LNCaP clone FGC (cell line): Measurements from ENCODE around the gene FUT6.
"Not testable (repeated sequence)": the region's sequence is repeated elsewhere in the genome, so short reads cannot be mapped to it uniquely, and the experiment has no call there.

Experiments used
- DNase-seq: peaks from one replicate; pipeline ENCODE4 v3.0.0-alpha.2; 2011; ENCODE audit warnings: low read depth
- H3K4me3 ChIP-seq: 2 replicates; pipeline ENCODE4 v1.5.1; 2011; ENCODE audit warnings: mild to moderate bottlenecking, low read depth, low read length, control low read depth
- CTCF ChIP-seq: IDR thresholded peaks from 2 replicates; pipeline ENCODE4 v1.5.1; 2012; ENCODE audit warnings: mild to moderate bottlenecking; ENCODE audit not compliant: control insufficient read depth, insufficient read depth; ENCODE audit errors: extremely low read depth

Gene FUT6

DNA sequence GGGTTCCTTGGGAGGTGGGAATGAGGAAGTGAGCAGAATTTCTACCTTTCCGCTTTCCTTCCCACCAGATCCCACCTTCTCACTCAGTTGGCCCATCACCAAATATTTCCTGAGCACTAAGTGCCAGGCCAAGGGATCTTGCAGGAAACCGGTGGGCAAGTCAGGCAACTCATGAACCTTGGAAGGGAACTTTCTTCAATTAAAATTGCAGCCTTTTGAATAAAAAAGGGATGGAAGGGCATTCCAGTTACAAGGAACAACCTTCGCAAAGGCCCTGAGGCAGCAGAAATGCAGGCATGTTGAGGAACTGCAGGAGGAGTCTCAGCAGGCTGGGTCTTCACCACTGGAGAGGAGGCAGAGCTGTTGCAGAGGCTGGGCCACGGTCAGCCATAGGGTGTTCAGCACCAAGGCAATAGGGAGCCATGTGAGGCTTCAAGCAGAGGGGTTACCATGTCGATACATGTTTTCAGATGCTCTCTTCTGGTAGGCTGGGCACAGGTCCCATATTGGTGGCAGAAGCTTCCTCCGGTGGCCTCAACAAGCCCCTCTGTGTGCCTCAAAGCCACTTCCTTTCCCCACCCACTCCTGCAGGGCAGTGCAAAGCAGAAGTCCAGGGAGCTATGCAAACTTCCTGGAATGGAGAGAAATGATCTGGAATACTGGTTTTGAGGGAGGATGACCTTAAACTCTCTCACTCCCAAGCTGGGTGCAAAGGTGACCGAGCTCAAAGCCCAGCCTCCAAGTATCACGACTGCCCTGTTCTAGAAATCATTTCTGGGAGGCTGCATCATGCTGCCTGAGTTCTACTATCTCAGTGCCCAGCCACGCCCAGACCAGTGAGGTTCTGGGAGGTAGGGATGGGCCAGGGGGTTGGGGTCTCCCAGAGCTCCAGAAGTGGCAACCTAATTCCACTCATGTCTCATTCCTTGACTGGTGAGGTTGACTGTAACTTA lies at the start of gene FUT6:
TSS of gene FUT6 (minus strand) at position 638 of the 953 bp plus-strand sequence. CDS start 7,135 bp downstream, outside the sequence.
- TF ChIP-seq CTCF: no peak
- no peak for DNase-seq
- no peak within 1 kb of the TSS for H3K4me3 ChIP-seq

- not testable (repeated sequence) for DNase-seq, H3K4me3 ChIP-seq
These were observed 44.7 kb upstream of the FUT6 start for GRCh38 chr19:5884065-5884811.

DNA sequence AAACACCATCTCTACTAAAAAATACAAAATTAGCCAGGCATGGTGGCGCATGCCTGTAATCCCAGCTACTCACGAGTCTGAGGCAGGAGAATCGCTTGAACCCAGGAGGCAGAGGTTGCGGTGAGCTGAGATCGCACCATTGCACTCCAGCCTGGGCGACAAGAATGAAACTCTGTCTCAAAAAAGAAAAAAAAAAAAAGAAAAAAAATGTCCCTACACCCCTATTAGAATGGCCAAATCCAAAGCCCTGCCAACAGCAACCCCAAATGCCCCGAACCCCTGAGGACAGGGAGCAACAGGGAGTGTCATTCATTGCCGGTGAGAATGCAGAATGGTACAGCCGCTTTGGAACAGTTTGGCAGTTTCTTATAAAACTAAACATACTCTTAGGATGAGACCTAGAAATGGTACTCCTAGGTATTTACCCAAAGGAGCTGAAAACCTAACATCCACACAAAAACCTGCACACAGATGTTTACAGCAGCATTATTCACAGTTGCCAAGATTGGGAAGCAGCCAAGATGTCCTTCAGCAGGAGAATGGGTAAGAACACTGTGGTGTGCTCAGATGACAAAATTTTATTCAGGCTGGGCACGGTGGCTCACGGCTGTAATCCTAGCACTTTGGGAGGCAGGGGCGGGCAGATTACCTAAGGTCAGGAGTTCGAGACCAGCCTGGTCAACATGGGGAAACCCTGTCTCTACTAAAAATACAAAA lies 43.8 kb upstream of the FUT6 start:
- H3K4me3 ChIP-seq, DNase-seq: not testable (repeated sequence)

DNA sequence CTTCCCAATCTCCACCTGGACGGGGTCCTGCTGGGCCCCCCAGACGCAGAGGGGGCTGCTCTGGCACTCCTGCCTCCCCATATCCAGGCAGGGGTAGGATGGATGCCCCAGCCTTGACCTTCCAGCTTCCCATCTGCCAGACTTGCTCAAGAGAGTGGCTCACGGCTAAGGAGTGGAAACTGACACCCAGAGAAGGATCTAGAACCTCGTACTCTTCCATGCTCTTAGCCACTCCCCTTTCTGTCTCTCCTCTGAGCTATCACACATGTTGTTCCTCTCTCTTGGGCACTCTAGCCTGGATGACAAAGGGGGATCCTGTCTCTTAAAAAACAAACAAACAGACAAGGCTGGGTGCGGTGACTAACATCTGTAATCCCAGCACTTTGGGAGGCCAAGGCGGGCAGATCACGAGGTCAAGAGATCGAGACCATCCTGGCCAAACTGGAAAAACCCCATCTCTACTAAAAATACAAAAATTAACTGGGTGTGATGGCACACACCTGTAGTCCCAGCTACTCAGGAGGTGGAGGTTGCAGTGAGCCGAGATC lies 43.0 kb upstream of the FUT6 start:
- no peak for DNase-seq
- no peak for TF ChIP-seq CTCF
- no peak overlapping the region for H3K4me3 ChIP-seq

GRCh38 chr19:5881543-5882299 lies 42.2 kb upstream of the FUT6 start:
- H3K4me3 ChIP-seq: no peak overlapping the region
- TF ChIP-seq CTCF: no peak
- DNase-seq: no peak

GRCh38 chr19:5880604-5881078 lies 41.1 kb upstream of the FUT6 start:
- no peak overlapping the region for H3K4me3 ChIP-seq
- no peak for TF ChIP-seq CTCF
- no peak for DNase-seq

DNA sequence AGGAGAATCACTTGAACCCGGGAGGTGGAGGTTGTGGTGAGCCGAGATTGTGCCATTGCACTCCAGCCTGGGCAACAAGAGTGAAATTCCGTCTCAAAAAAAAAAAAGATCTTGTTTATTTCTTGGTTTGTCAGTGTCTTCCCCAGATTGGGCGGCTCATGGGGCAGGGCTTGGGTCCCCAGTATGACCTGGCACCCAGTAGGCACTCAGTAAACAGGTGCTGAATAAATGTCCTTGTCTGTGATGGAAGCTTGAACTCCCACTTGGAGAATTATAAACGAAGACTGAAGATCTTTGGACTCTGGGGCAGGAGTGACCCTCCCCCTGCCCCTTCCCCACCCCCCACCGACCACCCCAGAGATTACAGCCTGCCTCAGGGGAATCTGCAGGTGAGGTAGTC lies 40.7 kb upstream of the FUT6 start:
- no peak for DNase-seq
- TF ChIP-seq CTCF: no peak
- H3K4me3 ChIP-seq: no peak overlapping the region
